Stimulated activated CD4-positive, alpha-beta T cell treated with anti-CD3 and anti-CD28 coated beads, Interleukin-2, amount 100 ng/mL, for 48 hours (primary cell): ENCODE results near the gene SLCO1B1.

Experiments used
- DNase-seq, 2 donors: peaks; one replicate each; pipeline ENCODE4 v3.0.0-alpha.2; 2020

Gene SLCO1B1

GRCh38 chr12:21223930-21224329 is 92.9 kb downstream of the SLCO1B1 start:
- no peak for DNase-seq

DNA sequence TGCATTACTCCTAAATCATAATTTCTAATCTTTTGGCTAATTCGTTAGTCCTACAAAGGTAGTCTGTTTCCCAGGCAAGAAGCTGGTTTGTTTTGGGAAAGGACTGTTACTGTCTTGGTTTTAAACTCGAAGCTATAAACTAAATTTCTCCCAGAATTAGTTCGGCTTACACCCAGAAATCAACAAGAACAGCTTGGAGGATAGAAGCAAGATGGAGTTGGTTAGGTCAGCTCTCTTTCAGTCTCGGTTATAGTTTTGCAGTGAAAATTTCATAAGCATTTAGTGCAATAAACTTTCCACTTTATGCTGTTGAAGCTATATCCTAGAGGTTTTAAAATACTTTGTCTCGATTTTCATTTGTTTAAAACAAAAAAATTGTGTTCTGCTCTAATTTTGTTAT is 103.4 kb downstream of the SLCO1B1 start:
- no peak for DNase-seq

- no peak for DNase-seq
Measured at GRCh38 chr12:21239866-21240265, 108.9 kb downstream of the SLCO1B1 start.

GRCh38 chr12:21248679-21249078 is 117.7 kb downstream of the SLCO1B1 start:
- DNase-seq: no peak

- no peak for DNase-seq
Measured at GRCh38 chr12:21252070-21252469, 121.1 kb downstream of the SLCO1B1 start.

DNA sequence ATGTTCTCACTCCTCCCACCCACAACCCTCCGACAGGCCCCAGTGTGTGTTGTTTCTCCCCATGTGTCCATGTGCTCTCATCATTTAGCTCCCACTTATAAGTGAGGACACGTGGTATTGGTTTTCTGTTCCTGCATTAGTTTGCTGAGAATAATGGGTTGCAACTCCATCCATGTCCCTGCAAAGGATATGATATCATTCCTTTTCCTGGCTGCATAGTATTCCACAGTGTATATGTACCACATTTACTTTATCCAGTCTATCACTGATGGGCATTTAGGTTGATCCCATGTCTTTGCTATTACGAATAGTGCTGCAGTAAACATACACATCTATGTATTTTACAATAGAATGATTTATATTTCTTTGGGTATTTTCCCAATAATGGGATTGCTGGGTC is 126.2 kb downstream of the SLCO1B1 start:
- DNase-seq: no peak

DNA sequence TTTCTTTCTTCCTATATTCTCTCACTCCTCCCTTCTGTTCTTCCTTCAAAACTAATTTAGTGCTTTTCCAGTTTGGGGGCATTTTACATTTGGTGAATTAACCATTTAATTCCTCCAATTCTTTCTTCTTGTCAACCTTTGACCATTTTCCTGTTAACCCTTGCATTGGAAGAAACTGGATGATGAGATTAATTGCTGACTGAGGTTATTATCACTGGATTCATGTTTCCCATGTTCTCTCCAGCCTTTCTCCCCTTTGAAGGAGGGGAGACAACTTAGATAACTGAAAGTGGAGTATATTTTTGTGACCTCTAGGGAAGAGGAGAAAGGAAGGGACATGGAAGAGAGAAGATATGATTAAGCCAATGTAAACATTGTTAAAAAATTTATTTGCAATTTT is 133.2 kb downstream of the SLCO1B1 start:
- no peak for DNase-seq

- no peak for DNase-seq
Measured at GRCh38 chr12:21265932-21266331, 134.9 kb downstream of the SLCO1B1 start.

DNA sequence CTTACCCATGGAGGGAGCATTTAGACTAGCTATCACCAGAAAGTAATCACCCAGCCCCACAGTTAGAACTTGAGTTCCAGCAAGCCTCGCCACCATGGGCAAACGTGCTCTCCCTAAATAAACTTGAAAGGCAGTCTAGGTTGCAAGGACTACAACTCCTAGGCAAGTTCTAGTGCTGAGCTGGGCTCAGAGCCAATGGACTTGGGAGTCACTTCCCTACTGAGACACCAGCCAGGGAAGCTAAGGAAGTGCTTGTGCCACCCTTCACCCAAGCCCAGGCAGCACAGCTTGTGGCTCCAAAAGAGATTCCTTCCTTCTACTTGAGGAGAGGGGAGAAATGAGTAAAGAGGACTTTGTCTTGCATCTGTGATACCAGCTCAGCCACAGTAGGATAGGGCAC is 145.8 kb downstream of the SLCO1B1 start:
- DNase-seq: no peak
